H1 (cell line): ENCODE data around the gene ST8SIA2.

ENCODE experiments used
- HDAC2 ChIP-seq, 2 experiments: fragments of 300-600 bp in 1 of 2; sonication (generic) in 1 of 2; IDR thresholded peaks; 2 replicates each; pipeline ENCODE4 v1.6.1; 2011 to 2012; ENCODE audit warnings: low read depth in 2 of 2, low read length in 2 of 2, mild to moderate bottlenecking in 2 of 2, moderate library complexity in 2 of 2, borderline replicate concordance in 1 of 2, inconsistent platforms in 1 of 2
- RAD21 ChIP-seq, 2 experiments: IDR thresholded peaks in 1 of 2; conservative IDR thresholded peaks in 1 of 2; 2 replicates each; pipeline ENCODE4 v1.6.1; 2011; ENCODE audit warnings: low read depth in 2 of 2, low read length in 2 of 2, improper control_type of control experiment in 1 of 2, inconsistent platforms in 1 of 2, mild to moderate bottlenecking in 1 of 2, moderate library complexity in 1 of 2
- SP2 ChIP-seq: IDR thresholded peaks from 2 replicates; pipeline ENCODE4 v1.6.1; 2012; ENCODE audit warnings: mild to moderate bottlenecking, low read length, inconsistent platforms
- TAF1 ChIP-seq: IDR thresholded peaks from 2 replicates; pipeline ENCODE4 v1.6.1; 2011; ENCODE audit warnings: mild to moderate bottlenecking, low read depth, low read length
- ZNF274 ChIP-seq: IDR thresholded peaks from 2 replicates; pipeline ENCODE4 v1.7.0; 2012; ENCODE audit warnings: low read length, borderline replicate concordance; ENCODE audit errors: extremely low read depth
- TF ChIP-seq, protein P1 (sequence below), 3 experiments: IDR thresholded peaks; 1 replicate in 2 of 3; 2 replicates in 1 of 3; pipeline versions ENCODE4 v1.5.1 to v1.6.1; 2011; ENCODE audit warnings: low read length in 3 of 3, mild to moderate bottlenecking in 3 of 3, inconsistent platforms in 2 of 3, low read depth in 1 of 3, moderate library complexity in 1 of 3; ENCODE audit not compliant: insufficient read depth in 1 of 3; ENCODE audit errors: control extremely low read depth in 1 of 3

DNA sequence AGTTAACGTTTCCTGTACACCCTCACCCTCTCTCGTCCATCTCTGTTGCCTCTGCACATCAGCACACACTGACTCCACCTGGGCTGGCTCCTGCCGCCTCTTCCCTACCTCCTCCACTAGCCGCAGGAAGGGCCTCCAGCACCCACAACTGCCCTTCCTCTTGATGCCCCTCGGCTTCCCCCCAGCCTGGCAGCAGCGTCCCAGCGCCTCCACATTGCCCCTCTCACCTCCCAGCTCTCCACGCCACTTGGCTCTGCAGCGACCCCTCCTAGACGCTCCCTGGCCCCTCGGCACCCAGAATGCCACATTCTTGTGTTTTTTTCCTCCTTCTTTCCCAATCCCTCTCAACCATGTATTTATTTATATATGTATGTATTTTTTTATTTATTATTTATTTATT lies 73.6 kb downstream of the ST8SIA2 start:
- TF ChIP-seq HDAC2 (IDR thresholded peaks at IDR 0.05; ENCODE audit: borderline replicate concordance in 1 of 2, low read depth in 2 of 2, low read length in 2 of 2): no peak
- TF ChIP-seq, protein P1, sequence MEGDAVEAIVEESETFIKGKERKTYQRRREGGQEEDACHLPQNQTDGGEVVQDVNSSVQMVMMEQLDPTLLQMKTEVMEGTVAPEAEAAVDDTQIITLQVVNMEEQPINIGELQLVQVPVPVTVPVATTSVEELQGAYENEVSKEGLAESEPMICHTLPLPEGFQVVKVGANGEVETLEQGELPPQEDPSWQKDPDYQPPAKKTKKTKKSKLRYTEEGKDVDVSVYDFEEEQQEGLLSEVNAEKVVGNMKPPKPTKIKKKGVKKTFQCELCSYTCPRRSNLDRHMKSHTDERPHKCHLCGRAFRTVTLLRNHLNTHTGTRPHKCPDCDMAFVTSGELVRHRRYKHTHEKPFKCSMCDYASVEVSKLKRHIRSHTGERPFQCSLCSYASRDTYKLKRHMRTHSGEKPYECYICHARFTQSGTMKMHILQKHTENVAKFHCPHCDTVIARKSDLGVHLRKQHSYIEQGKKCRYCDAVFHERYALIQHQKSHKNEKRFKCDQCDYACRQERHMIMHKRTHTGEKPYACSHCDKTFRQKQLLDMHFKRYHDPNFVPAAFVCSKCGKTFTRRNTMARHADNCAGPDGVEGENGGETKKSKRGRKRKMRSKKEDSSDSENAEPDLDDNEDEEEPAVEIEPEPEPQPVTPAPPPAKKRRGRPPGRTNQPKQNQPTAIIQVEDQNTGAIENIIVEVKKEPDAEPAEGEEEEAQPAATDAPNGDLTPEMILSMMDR (IDR thresholded peaks at IDR 0.05; ENCODE audit: control extremely low read depth in 1 of 3, insufficient read depth in 1 of 3, low read depth in 1 of 3, low read length in 3 of 3): no peak
- TF ChIP-seq TAF1: no peak
- TF ChIP-seq SP2: no peak
- TF ChIP-seq ZNF274: no peak
- no peak for TF ChIP-seq RAD21 (IDR thresholded peaks at IDR 0.05 in 1 of 2, conservative IDR thresholded peaks at IDR 0.05 in 1 of 2; ENCODE audit: low read depth in 2 of 2, low read length in 2 of 2)
